GM21515 (cell line): ENCODE results near the gene FGF14.
"Not testable (repeated sequence)": the region's sequence is repeated elsewhere in the genome, so short reads cannot be mapped to it uniquely, and the experiment has no call there.

Source experiments
- ATAC-seq: cut with Tn5 transposase; IDR thresholded peaks from one replicate; pipeline ENCODE4 v1.9.1; 2021; ENCODE audit not compliant: unreplicated experiment

FGF14 gene

DNA sequence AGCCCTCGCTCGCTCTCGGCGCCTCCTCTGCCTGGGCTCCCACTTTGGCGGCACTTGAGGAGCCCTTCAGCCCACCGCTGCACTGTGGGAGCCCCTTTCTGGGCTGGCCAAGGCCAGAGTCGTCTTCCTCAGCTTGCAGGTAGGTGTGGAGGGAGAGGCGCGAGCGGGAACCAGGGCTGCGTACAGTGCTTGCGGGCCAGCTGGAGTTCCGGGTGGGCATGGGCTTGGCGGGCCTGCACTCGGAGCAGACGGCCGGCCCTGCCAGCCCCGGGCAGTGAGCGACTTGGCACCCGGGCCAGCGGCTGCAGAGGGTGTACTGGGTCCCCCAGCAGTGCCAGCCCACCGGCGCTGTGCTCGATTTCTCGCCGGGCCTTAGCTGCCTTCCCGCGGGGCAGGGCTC lies 333.5 kb downstream of the FGF14 start:
- not testable (repeated sequence) for ATAC-seq

DNA sequence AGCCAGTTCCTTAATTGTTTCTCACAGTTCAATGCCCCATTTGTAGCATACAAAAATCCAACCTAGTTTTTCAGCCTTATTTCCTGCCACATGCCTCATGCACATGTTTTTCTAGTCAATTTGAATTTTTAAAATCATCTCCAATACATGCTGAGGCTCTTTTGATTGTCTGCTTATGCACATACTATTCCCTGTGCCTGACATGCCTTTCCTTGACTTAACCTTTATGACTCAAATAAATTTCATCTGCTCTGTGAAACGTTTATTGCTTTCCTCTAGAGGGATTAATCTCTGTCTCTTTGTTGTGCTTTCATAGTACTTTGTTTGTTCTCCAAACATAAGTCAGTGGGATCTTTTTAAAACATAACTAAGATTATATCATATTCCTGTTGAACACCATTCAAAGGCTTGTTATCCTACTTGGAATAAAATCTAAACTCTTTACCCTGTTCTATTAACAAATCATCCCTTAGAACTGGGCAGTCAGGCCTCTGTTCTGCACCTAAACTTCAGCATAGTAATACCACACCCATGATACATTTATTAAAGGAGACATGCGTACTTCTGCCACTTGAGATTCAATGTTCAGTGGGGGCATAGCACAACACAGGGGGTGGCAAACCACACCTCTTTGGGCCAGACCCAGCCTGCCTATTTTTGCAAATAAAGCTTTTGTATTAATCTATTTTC lies 346.6 kb downstream of the FGF14 start:
- no peak for ATAC-seq

- ATAC-seq, result no peak
Measured at GRCh38 chr13:102049853-102050252, 352.0 kb downstream of the FGF14 start.

GRCh38 chr13:102045731-102046130 lies 356.1 kb downstream of the FGF14 start:
- ATAC-seq, result no peak

DNA sequence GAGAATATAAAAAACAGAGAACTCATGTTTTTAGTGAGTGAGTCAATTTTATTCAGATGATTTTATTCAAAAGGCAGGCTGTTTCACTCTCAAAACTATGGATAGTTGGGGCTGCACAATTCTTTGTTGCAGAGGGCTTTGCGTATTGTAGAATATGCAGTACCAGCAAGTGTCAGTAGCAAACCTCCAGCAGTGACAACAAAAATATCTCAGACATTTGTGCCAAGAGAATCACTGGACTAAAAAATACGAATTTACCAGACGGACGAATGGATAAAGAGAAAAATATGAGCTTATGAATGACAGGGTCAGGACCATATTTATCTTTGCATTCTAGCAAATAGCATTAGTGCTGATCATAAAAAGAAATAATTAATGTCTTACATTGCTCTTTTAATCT lies 359.1 kb downstream of the FGF14 start:
- ATAC-seq, result no peak

DNA sequence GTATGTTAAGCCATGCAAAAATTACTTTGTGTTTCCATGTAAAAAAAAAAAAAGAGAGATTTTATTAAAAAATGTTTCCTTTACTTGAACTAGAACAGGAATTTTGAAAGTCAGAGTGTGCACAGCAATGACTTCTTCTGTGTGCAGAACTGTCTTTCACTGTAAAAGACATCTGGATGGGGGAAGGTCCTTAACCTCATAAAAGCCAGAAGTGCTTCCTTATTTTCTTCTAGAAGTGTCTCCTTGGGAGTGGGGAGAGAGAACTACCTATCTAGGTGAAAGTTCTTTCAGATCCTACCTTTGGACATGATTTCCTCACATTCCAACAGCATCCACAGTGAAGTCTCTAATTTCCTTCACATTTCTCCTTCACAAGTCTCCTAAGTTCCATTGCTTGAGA lies 360.3 kb downstream of the FGF14 start:
- no peak for ATAC-seq

GRCh38 chr13:102040812-102041211 lies 361.0 kb downstream of the FGF14 start:
- no peak for ATAC-seq

GRCh38 chr13:102039264-102039663 lies 362.6 kb downstream of the FGF14 start:
- ATAC-seq, result no peak

GRCh38 chr13:102038787-102039186 lies 363.1 kb downstream of the FGF14 start:
- no peak for ATAC-seq

DNA sequence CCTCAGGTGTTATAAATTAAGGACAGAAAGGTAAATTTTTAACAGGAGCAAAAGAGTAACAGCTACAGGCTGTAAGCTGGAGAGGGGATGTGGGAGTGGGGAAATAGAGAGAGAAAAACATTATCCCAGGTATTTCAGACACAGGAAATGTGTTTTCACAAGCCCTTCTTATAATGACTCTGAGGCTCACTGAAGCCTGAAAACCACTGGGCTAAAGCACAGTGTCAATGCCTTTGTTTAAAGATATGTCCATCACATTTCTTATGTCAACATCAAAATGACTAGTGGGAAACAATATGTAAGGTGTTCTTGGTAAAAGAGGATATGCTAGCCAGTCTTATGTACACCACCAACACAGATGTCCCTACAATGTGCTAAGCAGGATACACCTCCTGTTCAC lies 365.9 kb downstream of the FGF14 start:
- ATAC-seq, result no peak

GRCh38 chr13:102033857-102034331 lies 368.0 kb downstream of the FGF14 start:
- ATAC-seq, result no peak

GRCh38 chr13:102033386-102033785 lies 368.5 kb downstream of the FGF14 start:
- no peak for ATAC-seq

GRCh38 chr13:102028868-102029267 lies 373.0 kb downstream of the FGF14 start:
- no peak for ATAC-seq

GRCh38 chr13:102028206-102028605 lies 373.6 kb downstream of the FGF14 start:
- no peak for ATAC-seq

DNA sequence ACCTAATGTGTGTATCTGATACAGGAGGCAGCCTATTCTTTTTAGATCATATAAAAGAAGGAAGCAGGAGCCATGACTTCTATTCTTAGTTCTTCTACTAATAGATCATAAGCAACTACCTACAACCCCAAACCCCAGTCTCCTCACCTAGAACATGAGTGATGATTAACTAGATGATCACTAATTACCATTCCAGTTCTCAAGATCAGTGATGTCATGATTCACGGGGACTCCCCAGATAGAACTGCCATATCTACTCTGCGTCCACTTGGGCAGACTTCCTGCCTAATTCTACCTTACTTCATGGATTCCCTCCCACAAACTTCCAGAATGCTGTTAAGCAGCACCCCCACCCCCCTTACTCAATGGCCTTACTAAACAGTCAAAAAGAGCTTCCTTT lies 380.1 kb downstream of the FGF14 start:
- no peak for ATAC-seq

DNA sequence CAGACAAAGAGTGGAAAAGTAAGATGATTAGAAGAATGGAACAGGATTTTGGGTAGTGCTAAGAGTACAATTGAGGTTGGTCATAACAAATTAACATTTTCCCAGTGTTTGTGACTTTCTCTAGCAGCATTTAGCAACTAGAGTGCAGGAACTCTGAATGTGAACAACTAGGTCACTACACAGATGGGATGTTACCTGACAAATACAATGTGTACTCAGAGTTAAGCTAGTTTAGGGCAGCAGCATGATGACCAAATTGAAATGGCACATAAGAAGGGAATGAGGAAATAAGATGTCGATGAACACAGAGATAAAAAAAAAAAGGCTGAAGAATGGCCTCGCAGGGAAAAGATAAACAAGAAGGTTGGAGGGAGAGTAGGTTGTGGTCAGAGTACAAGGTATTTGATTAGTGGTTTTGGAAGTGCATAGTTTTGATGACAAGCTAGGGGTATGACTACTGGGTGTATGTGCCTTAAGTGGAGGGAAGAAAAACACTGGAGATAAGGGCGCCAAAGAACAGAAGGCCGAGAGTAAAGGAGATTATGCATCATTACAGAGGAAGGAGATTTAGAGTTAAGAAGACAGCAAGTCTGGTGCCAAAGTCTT lies 381.1 kb downstream of the FGF14 start:
- ATAC-seq, result no peak

DNA sequence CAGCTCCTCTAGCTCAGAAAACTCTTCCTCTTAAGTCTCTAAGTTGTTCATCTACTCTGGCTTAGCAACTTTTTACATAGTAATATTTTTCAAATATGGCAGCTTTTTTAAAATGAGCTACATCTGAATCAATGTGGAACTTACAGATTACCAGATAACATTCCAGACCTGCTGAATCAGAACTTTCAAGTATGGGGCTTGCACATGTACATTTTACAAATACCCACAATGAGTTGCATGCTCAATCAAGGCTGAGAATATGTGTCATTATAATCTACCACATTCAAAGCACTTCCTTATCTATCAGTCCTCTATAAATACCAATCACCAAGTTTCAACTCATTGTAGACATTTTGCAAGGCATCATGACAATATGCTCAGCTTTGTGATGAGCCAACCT lies 383.1 kb downstream of the FGF14 start:
- ATAC-seq, result no peak

DNA sequence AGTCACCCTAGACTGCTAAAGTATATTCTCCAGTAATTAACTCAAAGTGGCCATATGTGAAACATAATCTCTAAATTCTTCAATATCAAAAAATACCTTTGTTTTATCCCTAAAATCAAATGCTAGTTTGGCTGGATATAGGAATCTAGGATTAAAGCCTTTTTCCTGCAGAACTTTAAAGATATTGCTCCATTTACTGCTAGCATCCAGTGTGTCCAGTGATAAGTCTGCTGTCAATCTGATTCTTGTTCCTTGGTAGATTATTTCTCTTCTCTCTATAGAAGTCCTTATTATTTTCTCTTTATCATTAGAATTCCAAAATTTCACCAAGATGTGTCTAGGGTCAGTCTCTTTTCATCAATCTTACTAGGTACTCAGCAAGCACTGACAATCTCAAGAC lies 384.6 kb downstream of the FGF14 start:
- ATAC-seq, result no peak

DNA sequence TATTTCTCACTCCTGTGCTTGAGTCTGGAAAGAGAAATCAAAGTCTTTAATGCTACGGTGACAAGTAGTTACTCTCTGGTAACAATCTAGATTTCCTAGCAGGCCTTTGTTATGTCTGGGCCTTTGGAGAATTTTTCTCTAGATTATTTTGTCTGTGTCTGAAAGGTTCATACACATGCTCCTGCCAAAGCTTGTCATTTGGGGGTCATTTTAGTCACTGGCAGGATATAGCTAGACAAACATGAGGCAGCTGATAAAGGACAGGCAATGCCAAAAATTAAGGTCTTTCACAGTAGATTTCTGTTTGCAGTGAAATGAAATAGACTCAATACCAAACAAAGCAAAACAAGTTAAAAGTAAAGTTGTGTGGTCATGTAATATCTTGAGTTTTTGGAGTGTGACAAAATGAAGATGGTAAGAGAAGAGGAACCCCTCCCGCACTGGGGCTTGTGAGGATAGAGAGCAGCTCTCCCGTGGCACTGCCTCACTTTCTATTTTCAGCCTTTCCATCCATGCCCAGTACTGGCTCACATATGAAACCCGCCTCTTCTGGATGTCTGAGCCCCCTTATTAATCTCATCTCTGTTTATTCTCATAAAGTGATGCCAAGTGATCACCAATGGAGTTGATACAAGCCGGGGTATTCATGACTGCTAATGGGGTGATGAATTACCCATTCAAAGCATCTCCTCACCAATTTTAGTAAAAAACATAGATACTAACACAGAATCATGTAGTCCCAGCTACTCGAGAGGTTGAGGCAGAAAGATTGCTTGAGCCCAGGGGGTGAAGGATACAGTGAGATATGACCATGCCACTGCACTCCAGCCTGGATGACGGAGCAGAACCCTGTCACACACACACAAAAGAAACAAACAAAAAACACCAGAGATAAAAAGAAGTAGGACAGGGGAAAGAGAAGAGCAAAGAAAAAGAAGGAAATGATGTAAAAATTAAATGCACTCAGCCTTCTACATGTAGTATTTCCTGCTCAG lies 389.3 kb downstream of the FGF14 start:
- no peak for ATAC-seq

DNA sequence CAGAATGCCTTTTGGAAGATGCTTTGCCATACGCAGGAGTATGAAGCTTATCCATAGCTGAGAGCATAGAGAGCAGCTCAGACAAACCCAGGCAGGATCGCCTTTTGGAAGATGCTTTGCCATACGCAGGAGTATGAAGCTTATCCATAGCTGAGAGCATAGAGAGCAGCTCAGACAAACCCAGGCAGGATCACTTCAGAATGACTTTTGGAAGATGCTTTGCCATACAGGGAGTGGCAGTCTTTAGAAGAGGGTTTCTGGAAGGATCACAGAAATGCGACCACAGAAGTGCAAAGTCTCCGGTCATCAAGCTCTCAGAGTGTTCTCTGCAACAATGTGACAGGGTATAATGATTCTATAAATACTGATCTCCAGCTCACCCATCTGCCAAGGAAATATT lies 390.4 kb downstream of the FGF14 start:
- not testable (repeated sequence) for ATAC-seq

- ATAC-seq, result no peak
Measured at GRCh38 chr13:102003848-102004570, 397.8 kb downstream of the FGF14 start.
